HG02938 (cell line): ENCODE data around the gene PCDHGA3.
"Not testable (repeated sequence)": the region's sequence is repeated elsewhere in the genome, so short reads cannot be mapped to it uniquely, and the experiment has no call there.

Experiments used
- ATAC-seq: cut with Tn5 transposase; IDR thresholded peaks from one replicate; pipeline ENCODE4 v1.9.1; 2021; ENCODE audit warnings: mild to moderate bottlenecking, moderate library complexity; ENCODE audit not compliant: unreplicated experiment

Gene PCDHGA3

DNA sequence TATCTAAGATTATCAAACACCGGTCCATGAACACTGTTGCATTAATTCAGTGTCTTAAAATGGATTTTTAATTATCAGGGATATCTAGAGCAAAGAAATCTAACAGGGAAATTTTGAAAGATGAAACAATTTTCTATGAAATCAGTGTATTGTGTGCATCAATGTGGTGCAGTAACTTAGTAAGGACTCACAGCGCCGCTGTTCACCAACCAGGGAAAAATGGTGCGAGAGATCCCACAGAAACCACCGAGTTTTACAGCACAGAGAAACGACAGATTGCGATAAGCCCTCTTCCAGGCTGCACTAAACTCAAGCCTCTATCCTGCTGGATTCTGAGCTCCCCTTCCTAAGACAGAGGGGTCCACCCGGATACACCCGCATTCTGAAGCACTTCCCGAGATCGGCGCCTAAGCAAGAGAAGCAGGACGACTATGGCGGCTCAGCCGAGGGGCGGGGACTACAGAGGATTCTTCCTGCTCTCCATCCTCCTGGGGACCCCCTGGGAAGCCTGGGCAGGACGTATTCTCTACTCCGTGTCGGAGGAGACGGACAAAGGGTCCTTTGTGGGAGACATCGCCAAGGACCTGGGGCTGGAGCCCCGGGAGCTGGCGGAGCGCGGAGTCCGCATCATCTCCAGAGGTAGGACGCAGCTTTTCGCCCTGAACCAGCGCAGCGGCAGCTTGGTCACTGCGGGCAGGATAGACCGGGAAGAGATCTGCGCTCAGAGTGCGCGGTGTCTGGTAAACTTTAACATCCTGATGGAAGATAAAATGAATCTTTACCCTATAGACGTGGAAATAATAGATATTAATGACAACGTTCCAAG is 39.1 kb downstream of the PCDHGA3 start, which contains the start of gene PCDHGA7:
PCDHGA7 (plus strand) TSS at position 274 of the 826 bp plus-strand sequence; CDS start at position 432, 158 bp downstream.
- no peak for ATAC-seq

DNA sequence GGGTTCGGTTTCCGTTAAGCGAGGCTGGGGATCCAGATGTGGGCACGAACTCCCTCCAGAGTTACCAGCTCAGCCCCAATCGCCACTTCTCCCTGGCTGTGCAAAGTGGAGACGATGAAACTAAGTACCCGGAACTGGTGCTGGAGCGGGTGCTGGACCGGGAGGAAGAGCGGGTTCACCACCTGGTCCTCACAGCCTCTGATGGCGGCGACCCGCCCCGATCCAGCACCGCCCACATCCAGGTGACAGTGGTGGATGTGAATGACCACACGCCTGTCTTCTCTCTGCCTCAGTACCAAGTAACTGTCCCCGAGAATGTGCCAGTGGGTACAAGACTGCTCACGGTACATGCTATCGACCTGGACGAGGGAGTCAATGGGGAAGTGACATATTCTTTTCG is 39.7 kb downstream of the PCDHGA3 start:
- no peak for ATAC-seq

DNA sequence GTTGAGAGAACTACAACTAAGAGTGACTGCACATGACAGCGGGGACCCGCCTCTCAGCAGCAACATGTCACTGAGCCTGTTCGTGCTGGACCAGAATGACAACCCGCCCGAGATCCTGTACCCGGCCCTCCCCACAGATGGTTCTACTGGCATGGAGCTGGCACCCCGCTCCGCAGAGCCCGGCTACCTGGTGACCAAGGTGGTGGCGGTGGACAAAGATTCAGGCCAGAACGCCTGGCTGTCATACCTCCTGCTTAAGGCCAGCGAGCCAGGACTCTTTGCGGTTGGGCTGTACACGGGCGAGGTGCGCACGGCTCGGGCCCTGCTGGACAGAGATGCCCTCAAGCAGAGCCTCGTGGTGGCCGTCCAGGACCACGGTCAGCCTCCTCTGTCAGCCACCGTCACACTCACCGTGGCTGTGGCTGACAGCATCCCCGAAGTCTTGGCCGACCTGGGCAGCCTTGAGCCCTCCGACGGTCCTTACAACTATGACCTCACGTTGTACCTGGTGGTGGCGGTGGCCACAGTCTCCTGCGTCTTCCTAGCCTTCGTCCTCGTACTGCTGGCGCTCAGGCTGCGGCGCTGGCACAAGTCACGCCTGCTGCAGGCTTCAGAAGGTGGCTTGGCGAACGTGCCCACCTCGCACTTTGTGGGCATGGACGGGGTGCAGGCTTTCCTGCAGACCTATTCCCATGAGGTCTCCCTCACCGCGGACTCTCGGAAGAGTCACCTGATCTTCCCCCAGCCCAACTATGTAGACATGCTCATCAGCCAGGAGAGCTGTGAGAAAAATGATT is 41.0 kb downstream of the PCDHGA3 start:
- ATAC-seq = no peak

DNA sequence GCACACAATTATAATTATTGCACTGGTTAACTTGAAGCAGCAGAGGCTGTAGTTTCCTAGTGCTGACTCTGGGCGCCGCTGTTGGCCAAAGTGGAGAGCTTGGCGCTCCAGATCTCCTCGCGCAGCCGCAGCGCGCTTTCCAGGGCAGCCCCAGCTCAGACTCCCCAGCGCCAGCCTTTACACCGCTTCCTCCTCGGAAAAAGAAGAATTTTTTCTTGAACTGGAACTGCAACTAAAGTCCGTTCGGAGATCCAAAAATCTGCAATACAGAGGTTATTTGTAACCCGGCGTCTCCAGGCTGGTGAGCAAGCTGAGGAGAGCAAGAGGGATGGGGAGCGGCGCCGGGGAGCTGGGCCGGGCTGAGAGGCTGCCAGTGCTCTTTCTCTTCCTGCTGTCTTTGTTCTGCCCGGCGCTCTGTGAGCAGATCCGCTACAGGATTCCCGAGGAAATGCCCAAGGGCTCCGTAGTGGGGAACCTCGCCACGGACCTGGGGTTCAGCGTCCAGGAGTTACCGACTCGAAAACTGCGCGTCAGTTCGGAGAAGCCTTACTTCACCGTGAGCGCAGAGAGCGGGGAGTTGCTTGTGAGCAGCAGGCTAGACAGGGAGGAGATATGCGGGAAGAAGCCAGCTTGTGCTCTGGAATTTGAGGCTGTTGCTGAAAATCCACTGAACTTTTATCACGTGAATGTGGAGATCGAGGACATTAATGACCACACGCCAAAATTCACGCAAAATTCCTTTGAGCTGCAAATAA is 44.1 kb downstream of the PCDHGA3 start, which contains the start of gene PCDHGB4:
PCDHGB4 (plus strand) TSS at position 142 of the 755 bp plus-strand sequence; CDS start at position 329, 187 bp downstream.
- ATAC-seq = not testable (repeated sequence)

DNA sequence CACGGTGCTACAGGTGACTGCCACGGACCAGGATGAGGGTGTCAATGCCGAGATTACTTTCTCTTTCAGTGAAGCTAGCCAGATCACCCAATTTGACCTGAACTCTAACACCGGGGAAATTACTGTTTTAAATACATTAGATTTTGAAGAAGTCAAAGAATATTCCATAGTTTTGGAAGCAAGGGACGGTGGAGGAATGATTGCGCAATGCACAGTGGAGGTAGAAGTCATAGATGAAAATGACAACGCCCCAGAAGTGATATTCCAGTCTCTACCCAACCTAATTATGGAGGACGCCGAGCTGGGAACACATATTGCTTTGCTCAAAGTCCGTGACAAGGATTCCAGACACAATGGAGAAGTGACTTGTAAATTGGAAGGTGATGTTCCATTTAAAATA is 45.0 kb downstream of the PCDHGA3 start:
- no peak for ATAC-seq

DNA sequence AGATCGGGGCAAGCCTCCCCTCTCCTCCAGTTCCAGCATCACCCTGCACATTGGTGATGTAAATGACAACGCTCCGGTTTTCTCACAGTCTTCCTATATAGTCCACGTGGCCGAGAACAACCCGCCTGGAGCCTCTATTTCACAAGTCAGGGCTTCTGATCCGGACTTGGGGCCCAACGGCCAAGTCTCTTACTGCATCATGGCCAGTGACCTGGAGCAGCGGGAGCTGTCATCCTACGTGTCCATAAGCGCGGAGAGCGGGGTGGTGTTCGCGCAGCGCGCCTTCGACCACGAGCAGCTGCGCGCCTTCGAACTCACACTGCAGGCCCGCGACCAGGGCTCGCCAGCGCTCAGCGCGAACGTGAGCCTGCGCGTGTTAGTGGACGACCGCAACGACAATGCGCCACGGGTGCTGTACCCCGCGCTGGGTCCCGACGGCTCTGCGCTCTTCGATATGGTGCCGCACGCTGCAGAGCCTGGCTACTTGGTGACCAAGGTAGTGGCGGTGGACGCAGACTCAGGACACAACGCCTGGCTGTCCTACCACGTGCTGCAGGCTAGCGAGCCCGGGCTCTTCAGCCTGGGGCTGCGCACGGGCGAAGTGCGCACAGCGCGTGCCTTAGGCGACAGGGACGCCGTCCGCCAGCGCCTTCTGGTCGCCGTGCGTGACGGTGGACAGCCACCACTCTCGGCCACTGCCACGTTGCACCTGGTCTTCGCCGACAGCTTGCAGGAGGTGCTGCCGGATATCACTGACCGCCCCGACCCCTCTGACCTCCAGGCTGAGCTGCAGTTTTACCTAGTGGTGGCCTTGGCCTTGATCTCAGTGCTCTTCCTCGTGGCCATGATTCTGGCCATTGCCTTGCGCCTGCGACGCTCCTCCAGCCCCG is 45.8 kb downstream of the PCDHGA3 start:
- ATAC-seq = no peak

DNA sequence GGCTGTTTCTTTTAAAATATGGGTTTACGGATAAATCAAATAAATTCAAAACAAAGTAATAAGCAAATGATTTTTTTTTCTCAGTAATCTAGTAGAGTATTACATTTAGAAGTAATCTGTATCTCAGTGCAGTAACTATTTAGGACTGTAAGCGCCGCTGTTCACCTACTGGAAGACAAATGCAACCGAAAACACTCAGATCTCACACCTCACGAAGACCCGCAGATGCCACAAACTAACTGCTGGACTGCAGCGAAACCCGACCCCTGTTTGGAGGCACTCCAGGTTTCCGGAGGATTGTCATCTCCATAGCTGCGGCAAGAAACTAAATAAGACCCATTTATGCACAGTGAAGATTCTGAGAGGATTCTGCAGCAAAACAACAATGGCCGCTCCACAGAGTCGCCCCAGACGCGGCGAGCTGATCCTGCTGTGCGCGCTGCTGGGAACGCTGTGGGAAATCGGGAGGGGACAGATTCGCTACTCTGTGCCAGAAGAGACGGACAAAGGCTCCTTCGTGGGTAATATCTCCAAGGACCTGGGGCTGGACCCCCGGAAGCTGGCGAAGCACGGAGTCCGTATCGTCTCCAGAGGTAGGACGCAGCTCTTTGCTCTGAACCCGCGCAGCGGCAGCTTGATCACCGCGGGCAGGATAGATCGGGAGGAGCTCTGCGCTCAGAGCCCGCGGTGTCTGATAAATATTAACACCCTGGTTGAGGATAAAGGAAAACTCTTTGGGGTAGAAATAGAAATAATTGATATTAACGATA is 49.0 kb downstream of the PCDHGA3 start, which contains the start of gene PCDHGA8:
PCDHGA8 (plus strand) TSS at position 205 of the 770 bp plus-strand sequence; CDS start at position 386, 181 bp downstream.
- no peak for ATAC-seq

DNA sequence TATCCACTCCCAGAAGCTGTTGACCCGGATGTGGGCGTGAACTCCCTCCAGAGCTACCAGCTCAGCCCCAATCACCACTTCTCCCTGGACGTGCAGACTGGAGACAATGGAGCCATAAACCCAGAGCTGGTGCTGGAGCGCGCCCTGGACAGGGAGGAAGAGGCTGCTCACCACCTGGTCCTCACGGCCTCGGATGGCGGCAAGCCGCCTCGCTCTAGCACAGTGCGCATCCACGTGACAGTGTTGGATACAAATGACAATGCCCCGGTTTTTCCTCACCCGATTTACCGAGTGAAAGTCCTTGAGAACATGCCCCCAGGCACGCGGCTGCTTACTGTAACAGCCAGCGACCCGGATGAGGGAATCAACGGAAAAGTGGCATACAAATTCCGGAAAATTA is 49.6 kb downstream of the PCDHGA3 start:
- ATAC-seq = no peak

DNA sequence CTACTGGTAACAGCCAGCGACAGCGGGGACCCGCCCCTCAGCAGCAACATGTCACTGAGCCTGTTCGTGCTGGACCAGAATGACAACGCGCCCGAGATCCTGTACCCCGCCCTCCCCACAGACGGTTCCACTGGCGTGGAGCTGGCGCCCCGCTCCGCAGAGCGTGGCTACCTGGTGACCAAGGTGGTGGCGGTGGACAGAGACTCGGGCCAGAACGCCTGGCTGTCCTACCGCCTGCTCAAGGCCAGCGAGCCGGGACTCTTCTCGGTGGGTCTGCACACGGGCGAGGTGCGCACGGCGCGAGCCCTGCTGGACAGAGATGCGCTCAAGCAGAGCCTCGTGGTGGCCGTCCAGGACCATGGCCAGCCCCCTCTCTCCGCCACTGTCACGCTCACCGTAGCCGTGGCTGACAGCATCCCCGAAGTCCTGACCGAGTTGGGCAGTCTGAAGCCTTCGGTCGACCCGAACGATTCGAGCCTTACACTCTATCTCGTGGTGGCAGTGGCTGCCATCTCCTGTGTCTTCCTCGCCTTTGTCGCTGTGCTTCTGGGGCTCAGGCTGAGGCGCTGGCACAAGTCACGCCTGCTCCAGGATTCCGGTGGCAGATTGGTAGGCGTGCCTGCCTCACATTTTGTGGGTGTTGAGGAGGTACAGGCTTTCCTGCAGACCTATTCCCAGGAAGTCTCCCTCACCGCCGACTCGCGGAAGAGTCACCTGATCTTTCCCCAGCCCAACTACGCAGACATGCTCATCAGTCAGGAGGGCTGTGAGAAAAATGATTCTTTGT is 51.0 kb downstream of the PCDHGA3 start:
- ATAC-seq = not testable (repeated sequence)
